ENCODE results near the gene ALX4. TPM values are rescaled to one million over a fixed set of nuclear protein-coding genes. Genes with fewer than 3 reads are reported as not detected.

The ALX4 gene
- total and polyA plus RNA-seq, 2 donors (not counting 3 experiments of a cell fraction or from before 2014, with no cell fraction given): not detected

GRCh38 chr11:44321059-44321458, 11.1 kb upstream of the ALX4 start:
- H3K9me1 ChIP-seq (replicated peaks; ENCODE audit: control insufficient read depth, extremely low read depth, insufficient read depth, low read length): no peaks in the 10 kb centered on the region
- DNase-seq (ENCODE audit: low read depth, low spot score): no peak
- no peak overlapping the region for H3K27ac ChIP-seq (ENCODE audit: insufficient read depth, low read depth, low read length)
- H3K27me3 ChIP-seq (ENCODE audit: control insufficient read depth in 2 of 2, insufficient read depth in 2 of 2, low read length in 2 of 2): peaks cover 90 to 94% of the 10 kb centered on the region in 2 experiments
- H3K4me2 ChIP-seq (ENCODE audit: insufficient read depth, low read length): no peak overlapping the region
- dilution Hi-C loops (cut with MboI; ENCODE audit: extremely low pct_ligation_motif_present, low sequenced_read_pairs): no loop called here
- no peak overlapping the region for H2AFZ ChIP-seq (ENCODE audit: low read depth, low read length)
- no peaks in the 10 kb centered on the region for H3K79me2 ChIP-seq (ENCODE audit: control insufficient read depth, insufficient read depth, low read length)
- POLR2A ChIA-PET: no interaction called here
- H3K36me3 ChIP-seq (ENCODE audit: control insufficient read depth in 2 of 2, extremely low read depth in 1 of 2, insufficient read depth in 2 of 2, low read length in 2 of 2): no peaks in the 10 kb centered on the region
- TF ChIP-seq JUN (IDR thresholded peaks at IDR 0.05; ENCODE audit: borderline replicate concordance, insufficient read depth, insufficient read length, low read depth): no peak
- no peak for TF ChIP-seq FOS (IDR thresholded peaks at IDR 0.05; ENCODE audit: borderline replicate concordance, insufficient read depth, low read length)
- no peak for TF ChIP-seq CTCF (IDR thresholded peaks at IDR 0.05; ENCODE audit: extremely low read depth in 1 of 2, insufficient read depth in 1 of 2, low read depth in 1 of 2, low read length in 2 of 2)
- TF ChIP-seq, protein P1, sequence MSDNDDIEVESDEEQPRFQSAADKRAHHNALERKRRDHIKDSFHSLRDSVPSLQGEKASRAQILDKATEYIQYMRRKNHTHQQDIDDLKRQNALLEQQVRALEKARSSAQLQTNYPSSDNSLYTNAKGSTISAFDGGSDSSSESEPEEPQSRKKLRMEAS (IDR thresholded peaks at IDR 0.05; ENCODE audit: insufficient read depth, insufficient read length): no peak
- no peak overlapping the region for H3K9ac ChIP-seq (replicated peaks; ENCODE audit: extremely low read depth, insufficient read depth, low read length)
- H3K9me3 ChIP-seq (replicated peaks; ENCODE audit: control insufficient read depth, insufficient read depth, low read length): no peaks in the 10 kb centered on the region
- H3K4me3 ChIP-seq (replicated peaks in 1 of 3; ENCODE audit: insufficient read depth in 1 of 3, low read depth in 1 of 3, low read length in 3 of 3): no peak overlapping the region
- BruUV-seq (replicated peaks): no TSS peak
- H3K4me1 ChIP-seq (ENCODE audit: control insufficient read depth, extremely low read depth, insufficient read depth, low read length): peaks cover 7% of the 10 kb centered on the region
- H4K20me1 ChIP-seq (replicated peaks; ENCODE audit: control insufficient read depth, extremely low read depth, insufficient read depth, low read length): no peaks in the 10 kb centered on the region
- intact Hi-C loops (cut with micrococcal nuclease): no loop called here
- CTCF ChIA-PET: interaction anchor here (1.4 kb wide), 1 partner anchor 227 kb away, joined by 4 read pairs; no protein-coding TSS in a partner anchor
- FAIRE-seq: no peak

Data from endothelial cell of umbilical vein (primary cell).